ENCODE data around the gene RREB1. TPM values are rescaled to one million over a fixed set of nuclear protein-coding genes. Genes with fewer than 3 reads are reported as not detected.
A peak's percentile ranks its signal among the peaks of the same experiment; 100 is the strongest.

The RREB1 gene
- total RNA-seq, 1 experiment from 2014 or later = 35.8 TPM

DNA sequence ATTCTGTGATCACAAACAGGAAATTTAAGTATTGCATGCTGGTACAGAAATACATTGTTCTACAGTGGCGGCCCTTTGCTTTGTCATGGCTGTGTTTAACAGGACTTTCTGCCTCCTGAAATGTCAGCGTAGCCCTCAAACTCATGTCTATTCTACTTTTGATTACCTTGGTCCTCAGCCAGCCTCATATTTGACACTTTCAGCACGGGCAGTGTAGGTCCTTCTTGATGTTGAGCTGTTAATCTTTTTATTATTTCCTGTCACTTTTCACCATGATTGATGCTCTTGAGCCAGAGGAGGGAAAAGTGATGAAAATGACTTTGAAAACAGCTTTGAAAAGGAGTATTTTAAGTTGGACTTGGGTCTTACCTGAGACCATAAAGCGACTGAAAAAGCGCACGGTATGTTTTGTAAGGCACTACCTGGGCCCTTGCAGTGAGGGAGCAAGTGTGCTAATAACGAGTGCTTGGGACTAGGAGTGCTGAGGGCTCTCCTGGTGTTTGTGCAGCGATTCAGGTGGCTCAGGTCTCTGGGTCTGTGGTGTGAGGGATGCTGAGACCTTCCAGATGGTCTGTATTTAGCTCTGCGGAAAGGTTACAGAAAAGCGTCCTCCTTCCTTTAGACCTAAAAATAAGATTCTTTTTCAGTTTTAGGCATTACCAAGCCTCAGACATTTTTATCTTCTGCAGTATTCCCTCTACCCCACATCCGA, 45.2 kb upstream of the RREB1 start:
- no peak overlapping the region for H4K8ac ChIP-seq (replicated peaks; ENCODE audit: insufficient read length, low read depth, low read length)
- no peak for DNase-seq

More for the DNA sequence above, 45.2 kb upstream of the RREB1 start:
- Mint-ChIP-seq H3K9me3 (no peaks in the 10 kb centered on the region), H3K27ac (peak overlapping the region in 1 of 3 experiments; percentile 22; a peak in 1 of 7 replicates), H3K27me3 (ENCODE audit: low read depth) (peaks cover 9% of the 10 kb centered on the region), H3K4me1 (no peaks in the 10 kb centered on the region), H3K4me3 (no peak overlapping the region), H3K36me3 (ENCODE audit: insufficient read depth in 1 of 3, low read depth in 3 of 3) (no peaks in the 10 kb centered on the region)
- H3K14ac ChIP-seq (ENCODE audit: insufficient read depth, low read length) = no peak overlapping the region
- no peaks in the 10 kb centered on the region for H3K4me1 ChIP-seq (ENCODE audit: insufficient read depth, low read length)
- H3K4ac ChIP-seq (ENCODE audit: low read depth, low read length) = no peak overlapping the region
- no CpG with 5 or more reads among the region's 11 CpGs for WGBS (ENCODE audit: extremely low coverage, insufficient read length, low lambda C conversion rate)
- no peak overlapping the region for H3K56ac ChIP-seq (ENCODE audit: insufficient read length, low read depth, low read length)
- no peaks in the 10 kb centered on the region; the same call in 1 of the 2 replicates for H3K27me3 ChIP-seq (ENCODE audit: insufficient read depth, low read length)
- no peak overlapping the region for H3K18ac ChIP-seq (ENCODE audit: insufficient read length, low read depth, low read length)
- H2BK20ac ChIP-seq (ENCODE audit: low read depth, low read length, poor library complexity, severe bottlenecking) = no peak overlapping the region
- H4K91ac ChIP-seq (ENCODE audit: insufficient read length, low read depth, low read length) = no peak overlapping the region
- no peak overlapping the region for H3K9ac ChIP-seq (ENCODE audit: extremely low read depth, insufficient read length, low read length)
- TF ChIP-seq, protein P1, sequence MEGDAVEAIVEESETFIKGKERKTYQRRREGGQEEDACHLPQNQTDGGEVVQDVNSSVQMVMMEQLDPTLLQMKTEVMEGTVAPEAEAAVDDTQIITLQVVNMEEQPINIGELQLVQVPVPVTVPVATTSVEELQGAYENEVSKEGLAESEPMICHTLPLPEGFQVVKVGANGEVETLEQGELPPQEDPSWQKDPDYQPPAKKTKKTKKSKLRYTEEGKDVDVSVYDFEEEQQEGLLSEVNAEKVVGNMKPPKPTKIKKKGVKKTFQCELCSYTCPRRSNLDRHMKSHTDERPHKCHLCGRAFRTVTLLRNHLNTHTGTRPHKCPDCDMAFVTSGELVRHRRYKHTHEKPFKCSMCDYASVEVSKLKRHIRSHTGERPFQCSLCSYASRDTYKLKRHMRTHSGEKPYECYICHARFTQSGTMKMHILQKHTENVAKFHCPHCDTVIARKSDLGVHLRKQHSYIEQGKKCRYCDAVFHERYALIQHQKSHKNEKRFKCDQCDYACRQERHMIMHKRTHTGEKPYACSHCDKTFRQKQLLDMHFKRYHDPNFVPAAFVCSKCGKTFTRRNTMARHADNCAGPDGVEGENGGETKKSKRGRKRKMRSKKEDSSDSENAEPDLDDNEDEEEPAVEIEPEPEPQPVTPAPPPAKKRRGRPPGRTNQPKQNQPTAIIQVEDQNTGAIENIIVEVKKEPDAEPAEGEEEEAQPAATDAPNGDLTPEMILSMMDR (conservative IDR thresholded peaks at IDR 0.05) = no peak
- no peak overlapping the region for H2AK5ac ChIP-seq (ENCODE audit: insufficient read length, low read length)
- H3K27ac ChIP-seq (ENCODE audit: insufficient read length, low read depth, low read length) = no peak overlapping the region
- no peak overlapping the region for H3K23ac ChIP-seq (ENCODE audit: insufficient read length, low read depth, low read length)
- H2BK5ac ChIP-seq (ENCODE audit: insufficient read length, low read length) = no peak overlapping the region
- no peak overlapping the region for H3K4me2 ChIP-seq (ENCODE audit: insufficient read depth, insufficient read length, low read length)
- no peaks in the 10 kb centered on the region for H3K9me3 ChIP-seq (ENCODE audit: control insufficient read depth, low read depth, low read length)
- H3K79me2 ChIP-seq (ENCODE audit: insufficient read depth, low read length) = no peaks in the 10 kb centered on the region
- no peak overlapping the region for H2BK12ac ChIP-seq (ENCODE audit: insufficient read length, low read depth, low read length)
- no peak overlapping the region for H2BK15ac ChIP-seq (ENCODE audit: low read depth, low read length)
- H2AFZ ChIP-seq (ENCODE audit: low read length) = no peak overlapping the region
- H3T11ph ChIP-seq (ENCODE audit: low read length) = no peak overlapping the region
- no peaks in the 10 kb centered on the region for H3K23me2 ChIP-seq (ENCODE audit: insufficient read length, low read depth, low read length, poor library complexity, severe bottlenecking)
- H3K79me1 ChIP-seq (ENCODE audit: insufficient read depth, low read depth, low read length, poor library complexity, severe bottlenecking) = no peaks in the 10 kb centered on the region
- no peak overlapping the region for H4K5ac ChIP-seq (ENCODE audit: insufficient read length, low read depth, low read length)
- no peaks in the 10 kb centered on the region for H4K20me1 ChIP-seq (ENCODE audit: control insufficient read depth, insufficient read depth, insufficient read length)
- no peak overlapping the region for H2BK120ac ChIP-seq (ENCODE audit: low read depth, low read length, poor library complexity, severe bottlenecking)

All from H9 (cell line).